Right lung (tissue), 5 donors: ENCODE measurements around the gene ADARB2. TPM values are rescaled to one million over a fixed set of nuclear protein-coding genes. Genes with fewer than 3 reads are reported as not detected.
"Not testable (repeated sequence)": the region's sequence is repeated elsewhere in the genome, so short reads cannot be mapped to it uniquely, and the experiment has no call there.

Source experiments
- DNase-seq, 2 donors: peaks; one replicate each; pipeline ENCODE4 v3.0.0-alpha.2; 2013
- polyA plus RNA-seq, 5 donors: library from polyadenylated mRNA; unstranded; fragments of 120-200 nt; gene quantifications; one replicate each; pipeline versions ENCODE4 v1.2.1 to v1.2.3, GENCODE V29; 2013; ENCODE audit warnings: inconsistent platforms in 1 of 5, low replicate concordance in 1 of 5; ENCODE audit not compliant: insufficient read length in 5 of 5, insufficient read depth in 1 of 5

The ADARB2 gene
- polyA plus RNA-seq, 5 donors: 0.34 to 0.78 (median 0.69) TPM

DNA sequence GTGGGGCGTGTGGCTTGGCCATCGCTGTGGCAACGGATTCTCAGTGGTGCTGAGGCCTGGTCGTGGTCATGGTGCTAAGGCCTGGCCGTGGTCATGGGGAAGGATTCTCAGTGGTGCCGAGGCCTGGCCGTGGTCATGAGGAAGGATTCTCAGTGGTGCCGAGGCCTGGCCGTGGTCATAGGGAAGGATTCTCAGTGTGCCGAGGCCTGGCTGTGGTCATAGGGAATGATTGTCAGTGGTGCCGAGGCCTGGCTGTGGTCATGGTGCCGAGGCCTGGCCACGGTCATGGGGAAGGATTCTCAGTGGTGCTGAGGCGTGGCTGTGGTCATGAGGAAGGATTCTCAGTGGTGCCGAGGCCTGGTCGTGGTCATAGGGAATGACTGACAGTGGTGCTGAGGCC is 327.9 kb downstream of the ADARB2 start:
- DNase-seq: no peak

DNA sequence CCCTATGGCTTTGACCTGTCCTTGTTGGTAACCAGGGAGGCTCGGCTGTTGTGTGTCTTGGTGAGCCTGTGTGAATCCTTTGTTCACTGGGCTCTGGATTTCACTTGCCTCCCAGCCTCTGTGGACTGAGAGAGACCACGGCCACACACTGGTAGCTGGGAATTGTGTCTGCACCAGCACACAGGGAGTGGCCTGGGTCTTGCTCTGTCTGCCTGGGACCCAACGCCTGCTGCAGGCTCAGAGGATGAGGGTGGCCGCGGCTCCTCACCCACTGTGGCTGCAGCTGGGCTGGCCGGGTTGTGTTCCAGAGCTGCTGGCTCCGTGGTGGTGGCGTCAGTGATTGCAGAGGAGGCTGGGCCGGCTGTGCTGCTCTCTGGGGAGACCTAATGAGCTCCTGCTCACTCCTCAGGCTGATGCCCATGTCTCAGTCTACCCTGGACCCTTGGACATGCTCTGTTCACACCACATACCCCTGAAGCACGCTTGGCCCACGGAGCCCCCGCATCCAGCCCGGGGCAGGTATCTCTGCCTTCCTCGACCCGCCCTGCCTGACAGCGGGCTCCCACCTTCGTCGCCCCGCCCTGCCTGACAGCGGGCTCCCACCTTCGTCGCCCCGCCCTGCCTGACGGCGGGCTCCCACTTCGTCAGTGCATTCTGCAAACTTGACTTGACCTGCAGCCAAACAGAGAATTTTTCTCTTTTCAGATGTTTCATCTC is 328.5 kb downstream of the ADARB2 start:
- DNase-seq: no peak

DNA sequence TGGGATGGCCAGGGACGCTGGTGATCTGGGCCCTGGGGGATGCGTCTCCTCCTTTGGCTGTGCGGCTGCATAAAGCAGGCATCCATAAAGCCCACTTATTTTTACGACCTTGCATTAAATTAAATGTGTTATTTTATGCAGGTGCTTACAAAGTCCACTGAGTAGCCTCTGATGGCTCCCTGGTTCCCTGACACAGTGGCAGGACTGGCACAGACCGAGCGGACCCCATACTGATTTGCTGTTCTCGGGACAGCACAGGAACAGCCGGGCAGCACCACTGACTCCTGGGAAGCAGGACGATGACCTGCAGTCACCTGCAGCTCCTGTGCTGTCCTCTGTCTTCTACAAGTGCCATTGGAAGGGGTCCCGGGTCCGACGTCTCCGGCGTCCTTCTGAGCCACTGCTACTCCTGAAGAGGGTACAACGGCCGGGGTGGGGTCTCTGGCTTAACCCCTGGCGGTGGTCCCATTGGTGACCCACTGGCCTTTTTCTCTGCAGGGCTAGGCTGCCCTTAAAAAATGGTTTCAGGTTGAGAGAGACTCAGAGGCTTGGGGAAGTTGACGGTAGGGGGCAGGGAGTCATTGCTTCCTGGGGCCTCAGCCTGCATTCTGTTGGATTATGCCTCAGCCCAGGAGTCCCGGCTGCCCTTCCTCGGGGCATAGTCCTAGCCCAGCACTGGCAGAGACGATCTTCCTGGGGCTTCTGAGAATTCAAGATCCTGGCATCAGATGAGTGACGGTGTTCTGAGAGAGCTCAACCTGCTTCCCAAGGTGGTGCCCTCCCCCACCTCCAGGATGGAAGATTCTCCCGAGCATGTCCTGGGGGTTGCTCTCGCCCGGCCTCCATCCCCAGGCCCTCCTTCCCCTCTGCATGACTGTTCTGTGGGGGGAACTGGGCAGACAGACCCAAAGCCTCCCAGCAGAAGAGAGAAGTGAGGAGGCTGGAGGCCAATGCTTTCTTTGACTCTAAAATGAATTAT is 330.1 kb downstream of the ADARB2 start:
- no peak for DNase-seq

DNA sequence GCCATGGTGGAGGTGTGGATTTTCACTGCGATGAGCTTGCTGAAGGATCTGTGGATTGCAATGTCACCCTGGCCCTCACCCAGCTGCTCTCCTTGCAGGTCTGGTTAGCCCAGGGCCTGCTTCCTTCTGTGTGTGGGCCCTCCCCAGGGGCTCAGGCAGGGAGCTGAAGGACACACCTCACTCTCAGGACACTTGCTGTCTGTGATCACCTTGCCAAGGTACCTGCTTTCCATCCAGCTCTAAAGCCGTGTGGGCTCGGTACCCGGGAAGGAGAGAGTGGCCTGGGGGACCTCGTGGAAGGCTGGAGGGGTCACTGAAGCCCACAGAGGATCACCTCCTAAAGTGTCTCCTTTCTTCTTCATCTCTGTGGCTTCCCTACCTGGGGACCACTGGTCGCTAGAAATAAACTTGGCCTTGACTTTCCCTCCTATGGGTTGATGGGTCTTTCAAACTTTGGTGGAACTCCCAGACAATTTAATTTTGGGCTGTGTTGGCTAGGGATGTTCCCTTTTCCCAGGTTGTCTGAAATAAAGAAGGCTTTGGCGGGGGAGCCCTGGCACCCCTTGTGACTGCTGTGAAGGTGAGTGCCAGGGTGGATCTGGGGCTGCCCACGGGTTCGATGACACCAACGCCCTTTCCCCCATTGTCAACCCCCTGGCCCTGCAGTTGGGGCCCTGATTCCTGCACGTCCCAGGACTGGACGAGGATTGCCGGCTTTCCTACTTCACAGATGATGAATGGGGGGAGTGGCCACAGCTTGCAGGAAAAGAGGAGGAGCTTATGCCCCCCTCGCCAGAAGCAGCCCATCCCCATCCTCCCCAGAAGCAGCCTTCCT is 331.0 kb downstream of the ADARB2 start:
- DNase-seq: no peak

DNA sequence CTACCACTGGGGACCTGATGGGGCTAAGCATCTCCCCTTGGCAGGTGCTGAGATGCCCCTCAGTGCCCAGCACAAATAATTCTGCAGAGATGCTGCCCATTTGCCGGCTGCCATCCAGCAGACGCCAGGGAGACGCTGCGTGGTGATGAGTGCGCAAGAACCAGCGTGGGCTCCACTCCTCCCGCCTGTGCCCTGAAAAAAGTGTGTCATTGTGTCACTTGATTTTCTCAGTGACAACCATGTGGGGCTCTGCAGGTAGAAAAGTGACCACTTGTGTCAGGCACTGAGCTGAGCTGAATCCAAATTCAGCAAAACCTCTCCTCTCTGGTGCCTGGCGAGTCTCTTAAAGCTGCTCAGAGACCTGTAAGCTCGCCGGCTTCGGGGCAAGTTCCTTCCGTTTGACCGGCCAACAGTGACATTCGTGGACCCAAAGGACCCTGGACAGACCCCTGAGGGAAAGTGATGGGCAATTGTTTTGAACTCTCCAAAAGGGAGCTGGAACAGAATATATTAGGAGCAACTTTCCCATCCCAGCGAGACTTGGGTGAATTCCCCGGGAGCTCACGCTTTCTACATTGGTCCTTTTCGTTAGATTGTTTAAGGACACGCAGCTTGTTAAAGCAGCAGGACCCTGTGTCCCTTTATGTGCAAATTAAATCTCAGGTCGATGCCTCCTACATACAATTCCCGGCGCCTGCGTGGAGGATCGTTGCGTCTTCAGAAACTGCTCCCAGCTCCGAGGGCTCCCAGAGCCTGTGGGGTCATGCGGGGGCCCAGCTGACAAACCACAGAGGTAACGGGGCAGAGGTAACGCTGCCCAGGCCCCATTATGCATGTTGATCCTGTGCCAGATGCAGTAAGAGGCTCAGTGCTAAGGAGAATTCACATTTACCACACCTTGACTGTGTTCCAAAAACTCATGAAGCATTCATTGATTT is 332.7 kb downstream of the ADARB2 start:
- DNase-seq: no peak

DNA sequence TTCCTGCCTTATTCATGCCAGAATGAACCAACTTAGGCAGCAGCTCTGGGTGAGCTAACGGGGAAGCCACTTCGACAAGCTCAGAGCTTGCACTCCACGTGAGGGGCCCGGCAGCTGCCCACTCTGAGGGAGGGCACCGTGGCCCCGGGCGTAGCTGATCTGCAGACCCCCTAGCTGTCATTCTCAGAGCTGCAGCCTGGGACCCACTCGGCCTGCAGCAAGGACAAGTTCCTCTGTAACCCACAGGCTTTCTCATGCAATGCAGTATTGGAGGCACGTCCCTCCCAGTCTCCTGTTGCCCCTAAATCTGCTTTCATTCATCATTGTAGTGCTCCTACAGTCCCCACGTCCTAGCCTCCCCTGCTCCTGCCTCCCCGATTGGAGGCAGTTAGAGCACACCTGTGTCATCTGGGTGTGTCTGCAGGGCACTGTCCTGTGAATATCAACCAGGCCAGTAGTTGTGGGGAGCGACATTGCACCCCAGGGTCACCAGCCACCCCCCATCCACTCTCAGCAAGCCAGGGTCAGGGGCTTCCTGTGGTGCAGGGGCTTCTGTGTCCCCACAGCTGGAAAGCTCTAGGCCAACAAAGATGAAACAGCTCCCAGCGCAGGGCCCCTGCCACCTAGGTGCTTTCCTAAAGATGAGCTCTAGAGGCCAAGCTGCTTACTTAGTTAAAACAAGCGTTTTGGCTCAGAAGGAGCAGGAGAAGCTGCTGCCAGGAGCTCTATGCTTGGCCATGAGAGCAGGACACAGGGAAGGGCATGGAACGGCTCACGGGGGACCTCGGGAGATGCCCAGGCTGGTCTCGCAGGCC is 333.6 kb downstream of the ADARB2 start:
- DNase-seq: no peak

DNA sequence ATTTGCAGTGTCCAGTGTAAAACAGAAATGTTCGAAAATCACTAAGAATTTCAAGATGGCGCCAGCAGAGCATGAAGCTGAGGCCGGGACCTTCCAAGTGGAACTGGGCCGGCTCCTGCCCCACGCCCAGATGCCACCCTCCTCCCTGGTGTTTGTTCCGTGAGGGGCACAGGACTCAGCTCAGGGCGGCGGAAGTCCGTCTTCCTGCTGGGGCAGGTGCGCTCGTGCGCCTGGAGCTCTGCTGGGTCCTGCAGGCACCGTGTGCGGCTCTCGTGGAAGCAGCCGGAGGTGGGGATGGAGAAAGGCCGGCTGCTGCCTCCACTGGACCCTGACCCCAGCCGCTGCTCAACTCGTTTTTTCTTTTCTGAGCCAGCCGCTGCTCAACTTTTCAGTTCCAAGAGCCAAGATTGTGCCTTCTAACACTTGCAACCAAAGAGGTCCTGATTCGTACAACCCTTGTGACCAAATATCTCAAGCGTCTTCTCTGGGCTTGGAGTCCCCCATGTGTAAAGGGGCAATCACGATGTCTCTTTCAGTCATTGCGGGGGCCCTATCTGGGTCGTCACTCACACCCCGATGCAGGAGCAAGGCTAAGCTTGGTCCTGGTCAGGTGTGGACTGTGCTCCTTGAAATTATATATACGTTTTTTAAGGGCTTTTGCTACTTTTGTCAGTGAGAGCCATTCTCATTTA is 334.4 kb downstream of the ADARB2 start:
- no peak for DNase-seq

DNA sequence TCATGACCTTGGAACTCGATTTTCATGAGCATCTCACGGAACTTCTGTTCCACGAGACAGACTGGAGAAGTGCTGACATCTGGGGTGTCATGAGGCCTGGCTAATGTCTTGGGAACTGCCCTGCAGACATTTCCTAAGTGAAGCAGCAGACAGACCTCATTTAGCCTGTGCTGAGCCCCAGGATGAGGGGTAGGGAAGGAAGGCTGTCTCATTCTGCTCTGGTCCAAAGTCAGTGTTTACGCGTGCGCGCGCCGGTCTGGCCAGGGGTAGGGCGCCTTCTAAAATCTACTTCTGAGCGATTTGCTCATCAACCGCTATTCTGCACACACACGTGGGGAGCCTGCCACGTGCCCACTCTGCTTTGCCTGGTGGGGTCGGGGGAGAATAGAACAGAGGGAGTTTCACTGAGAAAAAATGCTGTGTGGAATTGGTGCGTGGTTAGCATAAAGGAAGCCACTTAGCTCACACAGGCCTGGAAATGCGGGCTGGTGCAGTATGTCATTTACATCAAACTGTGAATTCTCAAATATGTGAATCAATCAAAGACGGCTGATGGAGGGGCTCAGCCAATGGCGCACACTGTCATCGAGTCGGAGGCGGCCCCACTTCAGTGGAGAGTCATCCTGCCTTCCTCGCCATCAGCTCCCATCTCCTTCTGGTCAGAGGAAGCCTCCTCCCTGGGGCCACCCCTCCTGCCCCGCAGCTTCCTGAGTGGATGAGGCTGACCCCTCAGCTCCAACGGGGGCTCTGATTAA is 335.1 kb downstream of the ADARB2 start:
- no peak for DNase-seq

DNA sequence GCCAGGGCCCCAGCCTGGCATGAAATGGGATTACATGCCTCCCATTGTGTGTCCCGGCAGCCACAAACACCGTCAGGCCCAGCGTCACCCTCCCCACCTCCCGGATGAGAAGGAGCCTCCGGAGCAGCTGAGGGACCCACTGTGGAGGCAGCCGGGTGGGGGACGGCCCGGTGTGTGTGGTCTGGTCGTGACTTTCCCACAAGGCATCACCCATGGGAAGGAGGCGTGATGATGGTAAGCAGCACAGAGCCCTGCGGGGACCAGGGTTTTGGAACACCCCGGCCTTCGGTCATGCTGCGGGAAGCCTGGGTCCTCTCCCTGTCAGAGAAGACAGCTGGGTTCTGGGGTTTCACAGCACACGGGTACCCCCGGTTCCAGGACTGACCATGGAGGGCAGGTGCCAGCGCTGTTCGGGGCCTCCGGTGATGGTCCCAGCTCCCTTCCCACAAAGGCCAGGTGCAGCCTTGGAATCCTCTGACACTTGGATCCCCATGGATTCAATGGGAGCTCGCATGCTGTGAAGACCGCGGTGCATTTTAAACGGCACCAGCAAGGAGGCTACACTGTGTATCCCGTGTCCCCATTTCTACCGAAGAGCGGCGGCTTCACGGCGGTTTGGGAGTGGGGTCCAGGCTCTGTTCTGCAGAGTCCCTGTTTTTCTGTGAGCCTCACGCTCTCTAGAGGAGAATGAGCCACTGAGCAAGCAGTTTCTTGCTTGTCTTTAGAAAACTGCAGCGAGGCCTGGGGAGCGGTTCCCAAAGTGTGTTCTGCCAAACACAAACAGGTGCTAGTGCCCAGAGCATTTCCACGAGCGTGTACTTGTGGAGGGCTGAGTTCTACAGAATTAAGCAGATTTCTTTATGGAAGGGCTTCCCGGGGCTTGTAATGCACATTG is 336.0 kb downstream of the ADARB2 start:
- no peak for DNase-seq

DNA sequence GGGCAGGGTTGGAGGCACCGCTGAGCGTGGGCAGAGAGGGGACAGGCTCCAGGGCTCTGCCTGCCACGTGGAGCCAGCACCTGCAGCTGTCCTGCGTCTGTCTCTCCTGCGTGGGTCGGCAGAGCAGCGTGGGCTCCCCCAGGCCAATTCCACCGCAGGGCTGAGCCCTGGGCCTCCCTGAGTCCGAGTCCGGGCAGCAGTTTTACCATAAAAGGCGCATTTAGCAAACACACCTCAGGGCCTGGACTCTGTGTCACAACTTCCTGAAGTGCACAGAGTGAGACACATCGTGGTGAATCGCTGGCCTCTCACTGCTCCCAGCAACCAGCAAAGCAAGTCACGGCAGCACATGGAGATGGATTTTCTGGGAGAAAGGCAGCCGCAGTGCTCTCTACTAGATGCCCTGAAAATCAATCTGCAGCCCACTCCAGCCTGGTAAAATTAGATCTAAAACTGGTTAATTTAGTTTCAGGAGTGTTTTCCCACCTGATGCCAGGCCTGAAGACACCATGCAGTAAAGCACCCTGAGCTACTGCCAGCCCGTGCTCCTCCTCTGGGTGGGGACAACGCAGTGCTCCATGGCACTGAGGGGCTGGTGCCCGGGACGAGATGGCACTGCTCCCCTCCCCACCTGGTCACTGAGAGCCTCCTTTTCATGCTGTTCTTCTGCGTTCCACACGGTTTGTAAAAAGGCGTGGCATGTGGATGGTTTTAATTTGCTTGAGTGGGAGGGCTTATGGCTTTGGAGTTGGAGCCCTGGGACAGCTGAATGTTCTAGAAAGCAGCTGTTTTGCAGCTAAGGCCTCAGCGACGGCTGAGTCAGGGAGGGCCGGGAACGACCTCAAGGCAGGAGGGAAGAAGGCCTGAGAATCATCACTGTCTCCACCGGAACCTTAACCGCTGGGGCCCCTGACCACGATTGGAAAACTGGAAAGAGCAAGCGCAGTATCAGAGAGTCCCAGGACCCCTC is 336.9 kb downstream of the ADARB2 start:
- DNase-seq: no peak

DNA sequence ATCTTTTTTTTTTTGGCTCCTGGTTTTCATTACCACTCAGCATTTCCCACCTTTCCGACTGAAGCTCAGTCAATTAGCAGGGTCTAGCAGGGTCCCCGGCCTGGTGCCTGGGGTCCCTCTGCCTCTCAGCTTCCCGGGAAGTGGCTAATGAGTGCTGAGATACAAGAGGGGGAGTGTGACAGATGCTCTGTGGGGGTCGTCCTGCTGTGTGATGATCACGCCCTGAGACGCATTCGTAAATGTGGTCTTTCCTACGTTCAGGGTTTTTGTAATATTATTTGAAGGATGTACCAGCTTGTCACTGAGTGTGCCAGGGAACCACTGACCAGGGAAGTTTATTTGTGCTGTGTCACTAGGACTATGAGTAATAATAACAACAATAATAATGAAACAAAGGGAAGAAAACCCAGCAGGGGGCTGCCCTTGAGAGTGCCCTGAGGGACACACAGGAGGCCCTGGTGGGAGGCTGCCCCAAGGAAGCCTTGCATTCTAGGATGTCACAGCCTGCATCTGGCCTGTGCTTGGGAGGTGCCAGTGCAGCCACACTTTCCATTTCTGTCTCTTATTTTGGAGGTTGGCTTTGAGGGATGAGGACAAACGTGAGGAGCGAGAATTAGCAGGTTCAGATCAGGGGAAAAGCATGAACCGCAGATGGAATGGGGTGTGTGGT is 337.8 kb downstream of the ADARB2 start:
- DNase-seq: no peak

DNA sequence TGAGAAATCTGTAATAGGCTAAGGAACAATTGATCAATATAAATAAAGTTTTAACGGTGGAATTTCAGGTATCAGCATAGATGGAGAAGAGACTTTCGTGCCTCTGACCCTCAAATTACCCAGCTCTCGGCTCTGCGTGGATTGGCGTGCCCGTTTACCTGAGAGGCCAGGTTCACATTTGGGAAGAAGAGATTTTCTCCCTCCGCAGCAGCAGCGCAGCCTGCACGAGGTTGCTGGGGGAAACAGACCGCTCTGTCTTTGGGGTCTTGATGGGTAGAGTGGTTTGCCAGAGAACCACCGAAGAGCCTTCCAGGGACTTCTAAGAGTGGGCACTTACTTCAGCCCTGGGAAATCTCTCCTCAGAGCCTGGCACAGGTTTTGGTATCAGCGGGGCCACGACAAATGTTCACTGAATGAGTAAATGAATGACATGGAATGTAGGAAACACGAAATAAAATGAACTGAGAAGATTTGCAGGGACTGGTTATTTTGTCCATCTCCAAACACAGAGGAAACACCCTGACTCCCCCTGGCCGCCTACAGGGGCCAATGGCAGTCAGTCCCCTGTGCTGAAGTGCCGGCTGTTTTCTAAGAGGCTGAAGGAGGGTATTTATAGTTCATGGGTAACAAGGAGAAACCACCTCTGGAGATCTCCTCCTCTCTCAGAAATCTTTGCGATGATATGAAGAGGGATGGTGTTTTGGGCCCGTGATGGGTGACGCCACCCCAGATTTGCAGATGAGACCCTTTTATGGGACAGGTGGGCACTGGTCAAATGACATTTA is 338.5 kb downstream of the ADARB2 start:
- DNase-seq: no peak

DNA sequence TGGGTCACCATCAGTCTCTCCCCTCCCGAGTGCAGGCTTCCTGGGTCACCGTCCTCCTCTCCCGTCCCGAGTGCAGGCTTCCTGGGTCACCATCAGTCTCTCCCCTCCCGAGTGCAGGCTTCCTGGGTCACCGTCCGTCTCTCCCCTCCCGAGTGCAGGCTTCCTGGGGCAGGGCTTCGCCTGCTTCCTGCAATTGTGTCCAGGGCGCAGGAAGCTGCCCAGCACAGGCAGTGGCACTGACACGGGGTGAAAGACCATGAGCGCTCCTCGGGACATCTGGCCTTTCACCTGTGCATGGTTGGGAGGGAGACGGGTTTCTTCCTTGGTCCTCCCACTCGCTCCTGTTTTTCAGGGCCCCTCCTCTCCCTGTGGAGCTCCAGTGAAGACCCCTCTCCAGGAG is 339.2 kb downstream of the ADARB2 start:
- not testable (repeated sequence) for DNase-seq

DNA sequence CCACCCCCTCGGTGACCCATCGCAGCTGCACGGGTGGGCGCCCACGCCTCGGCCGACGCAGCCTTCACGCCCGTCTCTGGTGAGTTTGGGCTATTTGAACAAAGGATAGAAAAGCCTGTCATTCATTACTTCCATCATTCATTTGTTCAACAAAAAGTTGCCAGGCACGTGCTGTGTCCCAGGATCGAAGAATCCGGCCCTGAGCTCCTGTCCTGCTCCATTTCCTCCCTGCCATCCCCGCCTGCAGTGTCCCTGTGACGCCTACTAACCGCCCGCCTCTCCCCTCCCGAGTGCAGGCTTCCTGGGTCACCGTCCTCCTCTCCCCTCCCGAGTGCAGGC is 341.1 kb downstream of the ADARB2 start:
- no peak for DNase-seq
